GM15510 (cell line): ENCODE measurements around the gene METTL26.

ENCODE experiments used
- POLR2A ChIP-seq: IDR thresholded peaks from 3 replicates; pipeline ENCODE4 v1.6.1; 2011; ENCODE audit warnings: borderline replicate concordance; ENCODE audit not compliant: insufficient read length; ENCODE audit errors: extremely low read depth

METTL26 gene

GRCh38 chr16:649631-650030, 13.5 kb upstream of the METTL26 start:
- TF ChIP-seq POLR2A, result no peak

- TF ChIP-seq POLR2A, result peak; percentile 63
Measured at GRCh38 chr16:648781-649589, 12.9 kb upstream of the METTL26 start, which contains the start of gene WDR90. TSS of gene WDR90 (plus strand) at chr16:649365. CDS start at chr16:649417, 52 bp downstream.

GRCh38 chr16:648071-648780, 12.1 kb upstream of the METTL26 start:
- peak; percentile 13 for TF ChIP-seq POLR2A

DNA sequence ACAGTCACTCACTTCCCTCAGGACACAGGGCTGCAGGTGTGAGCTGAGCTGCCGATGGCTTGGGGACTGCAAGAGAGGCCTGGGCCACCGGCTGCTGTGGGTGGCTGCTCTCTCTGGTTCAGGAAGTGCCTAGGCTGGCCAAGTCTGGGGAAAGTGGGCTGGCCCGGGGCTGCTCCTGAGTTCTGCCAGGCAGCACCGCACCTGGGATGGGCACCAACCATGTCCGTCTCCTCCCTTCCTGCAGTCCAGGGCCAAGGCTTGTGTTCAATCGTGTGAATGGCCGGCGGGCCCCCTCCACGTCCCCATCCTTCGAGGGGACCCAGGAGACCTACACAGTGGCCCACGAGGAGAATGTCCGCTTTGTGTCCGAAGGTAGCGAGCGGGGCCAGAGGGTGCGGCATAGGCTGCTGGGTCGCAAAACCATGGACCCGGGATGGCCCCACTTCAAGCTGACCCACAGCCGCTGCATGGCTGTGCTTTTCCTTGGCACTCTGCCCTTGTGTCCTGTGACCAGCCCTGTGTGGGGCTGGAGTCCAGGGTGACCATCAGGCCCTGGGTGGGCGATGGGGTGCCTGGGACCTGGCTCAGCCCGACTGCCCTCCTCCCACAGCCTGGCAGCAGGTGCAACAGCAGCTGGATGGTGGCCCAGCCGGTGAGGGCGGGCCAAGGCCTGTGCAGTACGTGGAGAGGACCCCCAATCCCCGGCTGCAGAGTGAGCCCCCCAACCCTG, 11.2 kb upstream of the METTL26 start:
- TF ChIP-seq POLR2A, result peak; percentile 13

GRCh38 chr16:646679-647172, 10.6 kb upstream of the METTL26 start:
- TF ChIP-seq POLR2A, result no peak

- TF ChIP-seq POLR2A, result no peak
Measured at GRCh38 chr16:645852-646678, 10.0 kb upstream of the METTL26 start.

DNA sequence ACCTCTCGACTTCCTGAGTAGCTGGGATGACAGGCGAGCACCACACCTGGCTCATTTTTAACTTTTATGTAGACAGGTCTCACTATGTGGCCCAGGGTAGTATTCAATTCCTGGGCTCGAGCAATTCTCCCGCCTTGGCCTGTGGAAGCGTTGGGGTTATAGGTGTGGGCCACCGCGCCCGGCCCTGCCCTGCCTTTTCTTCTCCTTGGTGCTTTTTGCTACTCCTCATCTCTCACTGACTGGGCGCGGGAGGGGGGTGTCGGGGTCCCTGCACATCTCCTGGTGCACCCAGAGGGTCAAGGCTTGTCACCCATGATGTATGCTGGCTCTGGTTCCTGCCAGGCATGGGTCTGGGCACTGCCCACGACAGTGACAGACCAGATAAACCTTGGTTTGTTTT, 8.5 kb upstream of the METTL26 start:
- no peak for TF ChIP-seq POLR2A

DNA sequence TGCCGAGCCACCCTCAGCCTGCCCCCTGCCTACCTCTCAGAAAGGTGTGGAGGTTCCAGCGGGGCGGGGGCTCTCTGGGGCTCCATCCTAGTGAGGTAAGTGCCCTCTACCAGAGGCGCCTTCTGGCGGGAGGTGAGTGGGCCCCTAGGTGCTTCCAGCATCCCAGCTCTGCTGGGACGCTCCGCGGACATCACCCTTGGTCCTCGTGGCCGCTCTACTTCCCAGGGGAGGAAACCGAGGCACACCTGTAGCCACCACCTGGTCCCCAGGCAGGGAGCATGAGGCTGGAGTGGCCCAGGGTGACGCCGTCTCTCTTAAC, 6.9 kb upstream of the METTL26 start:
- no peak for TF ChIP-seq POLR2A

DNA sequence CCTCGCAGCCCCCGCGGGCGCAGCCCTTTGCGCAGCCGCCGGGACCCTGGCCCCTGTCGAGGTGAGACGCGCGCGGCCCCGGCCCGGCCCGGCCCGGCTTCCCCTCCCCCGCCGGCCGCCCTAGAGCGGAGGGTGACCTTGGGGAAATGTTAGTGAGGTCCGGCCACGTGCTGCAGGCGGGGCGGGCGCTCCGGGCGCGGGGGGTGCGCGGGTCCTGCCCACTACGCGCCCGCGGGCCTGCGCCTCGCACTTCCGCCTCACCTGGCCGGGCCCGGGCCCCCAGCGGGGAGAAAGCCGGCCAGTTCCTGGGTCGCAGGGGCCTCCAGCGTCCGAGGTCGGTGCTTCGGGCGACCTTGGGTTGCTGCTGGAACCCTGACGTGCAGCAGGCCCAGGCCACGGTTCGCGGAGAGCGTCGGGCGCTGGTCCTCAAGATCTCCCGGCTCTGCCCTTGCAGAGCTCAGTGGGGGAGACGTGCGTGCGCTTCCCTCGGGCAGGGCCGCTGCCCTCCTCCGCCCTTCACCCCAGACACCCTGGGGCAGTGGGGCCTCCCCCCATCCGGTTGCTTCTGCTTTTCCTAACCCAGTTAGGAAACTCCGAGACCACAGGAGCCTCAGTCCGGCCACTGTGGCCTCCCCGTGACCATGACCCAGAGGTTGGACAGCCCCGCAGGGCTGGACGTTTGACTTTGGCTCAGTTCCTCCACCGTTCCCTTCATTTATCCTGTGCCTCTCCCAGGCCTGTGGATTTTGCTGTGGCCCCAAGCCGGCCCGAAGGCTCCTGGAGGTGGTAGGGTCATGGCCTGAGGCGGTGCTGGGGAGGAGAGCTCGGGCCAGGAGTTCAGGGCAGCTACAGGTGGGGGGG, 6.3 kb upstream of the METTL26 start:
- TF ChIP-seq POLR2A, result peak; percentile 39

DNA sequence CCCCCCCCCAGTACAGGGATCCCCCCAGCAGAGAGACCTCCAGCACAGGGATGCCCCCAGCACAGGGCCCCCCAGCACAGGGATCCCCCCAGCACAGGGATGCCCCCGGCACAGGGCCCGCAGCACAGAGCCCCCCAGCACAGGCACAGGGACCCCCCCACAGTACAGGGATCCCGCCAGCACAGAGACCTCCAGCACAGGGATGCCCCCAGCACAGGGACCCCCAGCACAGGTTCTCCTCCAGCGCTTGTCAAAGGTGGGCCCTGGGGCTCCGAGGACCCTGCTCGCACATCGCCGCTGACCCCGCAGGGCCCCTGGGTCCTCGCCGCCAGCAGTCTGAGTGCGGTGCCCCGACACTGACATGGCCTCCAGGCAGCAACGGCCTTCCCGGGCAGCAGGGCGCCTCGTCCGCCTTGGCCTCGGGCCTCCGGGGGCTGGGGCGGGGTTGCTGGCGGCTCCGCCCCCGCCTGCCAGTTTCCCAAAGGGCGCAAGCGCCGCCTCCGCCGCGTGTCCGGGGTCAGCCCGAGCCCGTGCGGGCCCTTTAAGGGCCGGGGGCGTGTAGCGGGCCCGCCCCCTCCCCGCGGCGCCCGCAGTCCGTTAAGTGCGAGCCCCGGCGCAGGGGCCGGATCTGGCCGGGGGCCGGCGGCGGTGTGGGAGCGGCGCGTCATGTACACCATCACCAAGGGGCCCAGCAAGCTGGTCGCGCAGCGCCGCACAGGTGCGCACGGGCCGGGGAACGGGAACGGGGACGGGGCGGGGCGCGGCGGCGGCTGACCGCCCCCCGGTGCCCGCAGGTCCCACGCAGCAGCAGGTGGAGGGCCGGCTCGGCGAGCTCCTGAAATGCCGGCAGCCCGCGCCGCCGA, 5.5 kb upstream of the METTL26 start, which contains the start of gene MCRIP2:
Gene MCRIP2 (plus strand): TSS at position 503 of the 863 bp plus-strand sequence. CDS start 164 bp downstream, at position 667.
- peak; percentile 78 for TF ChIP-seq POLR2A

DNA sequence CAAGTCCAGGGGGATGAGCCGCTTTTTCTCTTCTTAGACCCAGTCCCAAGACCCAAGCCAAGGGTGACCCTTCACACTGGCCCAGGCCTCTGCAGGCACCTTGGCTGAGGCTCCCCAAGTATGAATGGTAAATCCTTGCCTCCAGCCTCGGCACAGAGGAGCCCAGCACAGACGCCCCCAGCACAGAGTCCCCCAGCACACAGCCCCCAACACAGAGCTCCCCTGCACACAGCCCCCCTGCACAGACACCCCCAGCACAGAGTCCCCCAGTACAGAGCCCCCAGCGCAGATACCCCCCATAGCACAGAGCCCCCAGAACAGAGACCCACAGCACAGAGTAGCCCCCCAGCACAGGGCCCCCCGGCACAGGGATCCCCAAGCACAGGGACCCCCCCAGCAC, 4.5 kb upstream of the METTL26 start:
- TF ChIP-seq POLR2A, result no peak

DNA sequence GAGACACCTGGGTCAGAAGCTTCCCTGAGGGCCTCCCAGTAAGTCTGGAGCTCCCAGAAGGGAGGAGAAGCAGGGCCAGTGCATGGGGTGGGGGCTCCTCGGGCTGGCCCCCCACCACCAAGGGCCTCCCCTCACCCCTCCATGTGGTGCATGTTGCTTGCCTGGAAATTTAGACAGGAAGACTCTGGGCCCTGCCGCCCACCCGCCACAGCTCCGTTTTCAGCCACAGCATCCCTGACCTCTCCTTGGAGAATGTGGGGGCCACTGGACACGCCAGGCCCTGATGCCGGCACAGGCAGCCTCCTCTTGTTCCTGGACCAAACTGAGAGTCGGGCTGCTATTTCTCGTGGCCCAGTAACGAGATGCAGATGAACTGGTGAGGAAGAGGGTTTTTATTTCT, 2.7 kb upstream of the METTL26 start:
- TF ChIP-seq POLR2A, result no peak

GRCh38 chr16:638034-638543, 2.0 kb upstream of the METTL26 start:
- no peak for TF ChIP-seq POLR2A
